Activated CD4-positive, alpha-beta memory T cell treated with anti-CD3 and anti-CD28 coated beads for 36 hours (primary cell): ENCODE results near the gene ACADVL. TPM values are rescaled to one million over a fixed set of nuclear protein-coding genes. Genes with fewer than 3 reads are reported as not detected.
A peak's percentile ranks its signal among the peaks of the same experiment; 100 is the strongest.
"Not testable (repeated sequence)": the region's sequence is repeated elsewhere in the genome, so short reads cannot be mapped to it uniquely, and the experiment has no call there.

Experiments used
- CTCF ChIA-PET: fragments of 350-600 bp; sonication (Branson Sonifier 250); formaldehyde crosslinking; loops from one replicate; lab custom pipeline; 2021; ENCODE audit warnings: antibody characterized with exemption, inconsistent platforms; lab: Charles Lee
- POLR2A ChIA-PET: fragments of 350-600 bp; sonication (Branson Sonifier 250); formaldehyde crosslinking; loops from one replicate; lab custom pipeline; 2021; ENCODE audit warnings: antibody characterized with exemption; lab: Charles Lee
- DNase-seq: peaks from one replicate; pipeline ENCODE4 v3.0.0-alpha.2; 2020
- H3K27ac Mint-ChIP-seq: one replicate; pipeline ENCODE4 v1.8.0; 2021; ENCODE audit warnings: mixed read lengths
- H3K27me3 Mint-ChIP-seq: one replicate; pipeline ENCODE4 v1.8.0; 2021; ENCODE audit warnings: mixed read lengths
- H3K36me3 Mint-ChIP-seq: one replicate; pipeline ENCODE4 v1.8.0; 2021; ENCODE audit warnings: mixed read lengths
- H3K4me1 Mint-ChIP-seq: one replicate; pipeline ENCODE4 v1.8.0; 2021; ENCODE audit warnings: low read depth, mixed read lengths
- H3K4me3 Mint-ChIP-seq: one replicate; pipeline ENCODE4 v1.8.0; 2021; ENCODE audit warnings: mild to moderate bottlenecking, mixed read lengths
- H3K9me3 Mint-ChIP-seq: one replicate; pipeline ENCODE4 v1.8.0; 2021; ENCODE audit warnings: mixed read lengths
- intact Hi-C: fragments of 100-400 bp; cut with micrococcal nuclease; formaldehyde crosslinking; loops from one replicate; pipeline ENCODE4 v1.15.1; 2023
- total RNA-seq, 2 experiments: library from RNA; stranded (reverse); gene quantifications; one replicate each; pipeline ENCODE4 v1.2.3, GENCODE V29; 2021

The ACADVL gene
- total RNA-seq, 2 experiments from 2014 or later: 332 to 340 TPM

DNA sequence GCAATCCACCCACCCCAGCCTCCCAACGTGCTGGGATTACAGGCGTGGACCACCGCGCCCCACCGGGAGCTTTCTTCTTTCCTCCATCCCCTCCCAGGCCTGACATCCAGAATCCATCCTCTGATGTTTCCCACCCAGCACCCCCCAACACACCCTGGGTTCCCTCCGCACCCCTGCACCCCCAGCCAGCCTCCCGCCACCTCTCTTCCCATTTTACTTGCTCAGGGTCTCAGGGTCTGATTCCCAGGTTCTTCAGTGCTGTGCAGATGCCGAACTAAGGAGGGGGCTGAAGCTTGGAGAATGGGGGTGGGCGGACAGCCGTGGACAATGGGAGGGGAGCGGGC, 40.8 kb upstream of the ACADVL start:
- intact Hi-C loops: no loop called here
- H3K36me3 Mint-ChIP-seq: no peaks in the 10 kb centered on the region
- H3K4me3 Mint-ChIP-seq: no peak overlapping the region
- H3K9me3 Mint-ChIP-seq: no peaks in the 10 kb centered on the region
- ChIA-PET CTCF (interaction anchor here (0.7 to 2.6 kb wide), 2 partner anchors 46 to 133 kb away, joined by 7 to 16 read pairs; no protein-coding TSS in a partner anchor), POLR2A (no interaction called here)
- H3K27ac Mint-ChIP-seq: no peak overlapping the region
- DNase-seq: no peak
- peaks cover 12% of the 10 kb centered on the region for H3K27me3 Mint-ChIP-seq
- H3K4me1 Mint-ChIP-seq: peaks cover 11% of the 10 kb centered on the region

DNA sequence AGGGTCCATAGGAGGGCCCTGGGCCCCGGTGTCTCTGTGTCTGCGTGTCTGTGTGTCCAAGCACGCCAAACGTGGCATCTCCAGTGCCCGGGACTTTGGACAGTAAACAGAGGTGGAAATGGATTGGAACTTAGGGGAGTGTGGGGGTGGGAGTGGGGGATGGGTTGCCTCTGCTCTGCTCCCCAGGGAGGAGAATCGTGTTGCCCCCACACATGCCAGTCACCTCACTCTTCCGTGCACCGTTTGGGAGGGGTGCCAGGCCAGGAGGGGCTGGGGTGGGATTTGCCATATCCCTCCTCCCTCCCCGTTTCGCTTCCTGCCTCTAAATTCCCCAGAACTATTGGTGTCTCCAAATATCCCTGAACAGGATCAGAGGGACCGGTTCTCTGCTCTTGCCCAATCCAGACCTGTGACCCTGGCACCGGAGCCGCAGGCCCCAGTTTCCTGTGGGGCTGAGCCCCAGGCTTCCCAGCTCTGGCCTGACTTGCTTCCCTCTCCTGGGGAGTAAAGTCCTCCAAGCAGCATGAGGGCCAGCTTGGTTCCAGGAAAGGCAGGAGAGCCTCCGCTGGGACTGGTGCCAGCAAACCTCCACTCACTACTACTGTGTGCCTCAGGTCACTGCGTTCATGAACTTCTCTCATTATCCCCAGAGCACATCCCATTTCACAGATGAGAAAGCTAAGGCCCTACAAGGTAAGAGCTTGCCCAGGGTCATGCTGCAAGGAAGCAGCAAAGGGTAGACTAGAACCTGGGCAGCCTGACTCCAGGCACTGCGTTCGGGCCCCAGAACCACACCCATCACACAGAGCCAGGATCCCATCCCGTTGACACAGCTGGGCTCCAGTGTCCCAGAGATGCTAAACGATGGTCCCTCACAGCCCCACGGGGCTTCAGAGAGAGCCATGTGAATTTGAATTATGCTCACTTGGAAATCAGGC, 40.2 kb upstream of the ACADVL start, which contains the start of gene ASGR1:
TSS of gene ASGR1 (minus strand) at position 54 of the 938 bp plus-strand sequence. CDS start 807 bp downstream, outside the sequence.
- CTCF ChIA-PET: no interaction called here
- H3K27ac Mint-ChIP-seq: no peak within 1 kb of the TSS
- POLR2A ChIA-PET: no interaction called here
- peaks cover 12% of the 10 kb centered on the region for H3K27me3 Mint-ChIP-seq
- no peak for DNase-seq
- intact Hi-C loops: no loop called here
- peaks cover 11% of the 10 kb centered on the region for H3K4me1 Mint-ChIP-seq
- H3K4me3 Mint-ChIP-seq: no peak within 1 kb of the TSS
- H3K9me3 Mint-ChIP-seq: no peaks in the 10 kb centered on the region
- H3K36me3 Mint-ChIP-seq: no peaks in the 10 kb centered on the region

- H3K36me3 Mint-ChIP-seq, H3K9me3 Mint-ChIP-seq, intact Hi-C loops, DNase-seq, POLR2A ChIA-PET, H3K4me3 Mint-ChIP-seq, H3K27ac Mint-ChIP-seq: not testable (repeated sequence)
- Mint-ChIP-seq H3K4me1 (peaks cover 11% of the 10 kb centered on the region), H3K27me3 (peaks cover 12% of the 10 kb centered on the region)
- CTCF ChIA-PET: interaction anchor here (1.0 kb wide), 1 partner anchor 130 kb away, joined by 3 read pairs; no protein-coding TSS in a partner anchor
These were observed 37.6 kb upstream of the ACADVL start for GRCh38 chr17:7182101-7182500.

- DNase-seq: no peak
- H3K4me3 Mint-ChIP-seq: no peak overlapping the region
- H3K27me3 Mint-ChIP-seq: no peaks in the 10 kb centered on the region
- intact Hi-C loops: no loop called here
- ChIA-PET CTCF (interaction anchor here (1.3 kb wide), 1 partner anchor 131 kb away, joined by 3 read pairs; no protein-coding TSS in a partner anchor), POLR2A (no interaction called here)
- no peaks in the 10 kb centered on the region for H3K9me3 Mint-ChIP-seq
- no peaks in the 10 kb centered on the region for H3K36me3 Mint-ChIP-seq
- H3K27ac Mint-ChIP-seq: no peak overlapping the region
- H3K4me1 Mint-ChIP-seq: no peaks in the 10 kb centered on the region
These were observed 36.2 kb upstream of the ACADVL start for GRCh38 chr17:7183433-7184090.

- Mint-ChIP-seq H3K27me3 (no peaks in the 10 kb centered on the region), H3K36me3 (no peaks in the 10 kb centered on the region), H3K27ac (no peak overlapping the region), H3K4me1 (no peaks in the 10 kb centered on the region), H3K9me3 (no peaks in the 10 kb centered on the region), H3K4me3 (no peak overlapping the region)
- CTCF ChIA-PET: interaction anchor here (0.6 to 1.3 kb wide), 2 partner anchors 132 to 181 kb away, joined by 3 read pairs; no protein-coding TSS in a partner anchor
- no peak for DNase-seq
- POLR2A ChIA-PET: no interaction called here
- intact Hi-C loops: no loop called here
These were observed 35.6 kb upstream of the ACADVL start for GRCh38 chr17:7184091-7184488.

- Mint-ChIP-seq H3K9me3 (no peaks in the 10 kb centered on the region), H3K4me3 (no peak overlapping the region), H3K27ac (no peak overlapping the region), H3K4me1 (no peaks in the 10 kb centered on the region), H3K36me3 (no peaks in the 10 kb centered on the region), H3K27me3 (no peaks in the 10 kb centered on the region)
- ChIA-PET CTCF (interaction anchor here (0.6 to 1.3 kb wide), 3 partner anchors 132 to 182 kb away, joined by 3 read pairs; no protein-coding TSS in a partner anchor), POLR2A (no interaction called here)
- DNase-seq: no peak
- intact Hi-C loops: no loop called here
These were observed 35.1 kb upstream of the ACADVL start for GRCh38 chr17:7184647-7185046.

DNA sequence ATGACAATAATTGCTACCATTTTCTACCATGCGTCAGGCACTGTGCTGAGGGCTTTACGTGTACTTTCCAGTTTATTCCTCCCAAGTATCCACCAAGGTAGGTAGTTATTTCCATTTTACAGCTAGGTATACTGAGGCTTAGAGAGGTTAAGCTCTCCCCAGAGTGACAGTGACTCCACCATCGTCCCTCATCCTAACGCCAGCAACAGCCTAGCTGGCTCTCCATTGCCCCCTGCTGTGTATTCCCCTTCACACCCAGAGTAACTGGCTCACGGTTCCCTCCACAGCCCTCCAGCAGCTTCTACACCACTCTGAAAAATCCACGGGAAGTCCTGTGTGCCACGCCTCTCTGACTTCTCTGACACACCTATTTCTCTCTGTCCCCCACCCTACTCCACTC, 33.5 kb upstream of the ACADVL start:
- Mint-ChIP-seq H3K36me3 (no peaks in the 10 kb centered on the region), H3K27ac (no peak overlapping the region), H3K27me3 (no peaks in the 10 kb centered on the region), H3K9me3 (no peaks in the 10 kb centered on the region), H3K4me1 (no peaks in the 10 kb centered on the region), H3K4me3 (no peak overlapping the region)
- intact Hi-C loops: no loop called here
- ChIA-PET CTCF (interaction anchor here (1.1 to 1.5 kb wide), 4 partner anchors 9 to 275 kb away, joined by 3 to 5 read pairs (median 3); no protein-coding TSS in a partner anchor), POLR2A (no interaction called here)
- DNase-seq: peak; percentile 27

DNA sequence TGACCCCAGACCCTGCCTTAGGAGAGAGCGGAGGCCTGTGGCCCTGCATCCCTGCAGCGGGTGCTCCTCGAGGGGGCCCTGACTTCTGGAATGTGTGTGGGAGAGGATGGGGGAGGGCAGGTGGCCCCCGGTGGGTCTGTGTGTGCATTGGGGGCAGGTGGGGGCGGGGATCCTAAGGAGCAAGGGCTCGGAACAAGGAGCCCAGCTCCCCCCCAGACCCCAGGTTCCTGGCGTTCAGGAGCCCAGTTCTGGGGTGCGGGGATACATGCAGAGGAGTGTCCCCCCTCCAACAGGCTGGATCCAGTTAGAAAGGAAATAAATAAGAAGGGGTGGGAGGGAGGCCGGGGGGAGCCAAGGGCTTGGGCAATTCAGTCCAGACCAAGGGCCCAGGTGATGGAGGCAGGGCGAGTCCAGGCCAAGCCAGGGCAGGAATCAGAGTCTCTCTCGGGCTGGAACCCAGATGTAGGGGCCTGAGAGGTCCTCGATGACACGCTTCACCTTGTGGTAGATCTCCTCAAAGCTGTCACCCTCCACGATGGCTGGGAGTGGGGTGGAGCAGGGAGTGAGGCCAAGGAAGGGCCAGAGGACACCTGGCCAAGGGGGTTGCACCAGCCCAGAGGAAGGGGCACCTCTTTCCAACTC, 29.3 kb upstream of the ACADVL start:
- intact Hi-C loops: no loop called here
- CTCF ChIA-PET: no interaction called here
- Mint-ChIP-seq H3K4me1 (no peaks in the 10 kb centered on the region), H3K36me3 (no peaks in the 10 kb centered on the region), H3K27ac (no peak overlapping the region), H3K4me3 (no peak overlapping the region), H3K9me3 (no peaks in the 10 kb centered on the region), H3K27me3 (no peaks in the 10 kb centered on the region)
- POLR2A ChIA-PET: no interaction called here
- DNase-seq: no peak

GRCh38 chr17:7191069-7191468, 28.7 kb upstream of the ACADVL start:
- H3K27me3 Mint-ChIP-seq: no peaks in the 10 kb centered on the region
- H3K36me3 Mint-ChIP-seq: no peaks in the 10 kb centered on the region
- no peaks in the 10 kb centered on the region for H3K4me1 Mint-ChIP-seq
- intact Hi-C loops: no loop called here
- POLR2A ChIA-PET: no interaction called here
- no peak for DNase-seq
- no peaks in the 10 kb centered on the region for H3K9me3 Mint-ChIP-seq
- no peak overlapping the region for H3K4me3 Mint-ChIP-seq
- H3K27ac Mint-ChIP-seq: no peak overlapping the region
- CTCF ChIA-PET: interaction anchor here (1.2 kb wide), 1 partner anchor 14 kb away, joined by 6 read pairs; no protein-coding TSS in a partner anchor

GRCh38 chr17:7191571-7192270, 28.0 kb upstream of the ACADVL start:
- no peaks in the 10 kb centered on the region for H3K27me3 Mint-ChIP-seq
- H3K4me3 Mint-ChIP-seq: no peak overlapping the region
- H3K36me3 Mint-ChIP-seq: no peaks in the 10 kb centered on the region
- ChIA-PET CTCF (interaction anchor here (1.2 kb wide), 1 partner anchor 15 kb away, joined by 6 read pairs; no protein-coding TSS in a partner anchor), POLR2A (no interaction called here)
- H3K4me1 Mint-ChIP-seq: no peaks in the 10 kb centered on the region
- peak; percentile 36 for DNase-seq
- intact Hi-C loops: no loop called here
- no peak overlapping the region for H3K27ac Mint-ChIP-seq
- no peaks in the 10 kb centered on the region for H3K9me3 Mint-ChIP-seq

DNA sequence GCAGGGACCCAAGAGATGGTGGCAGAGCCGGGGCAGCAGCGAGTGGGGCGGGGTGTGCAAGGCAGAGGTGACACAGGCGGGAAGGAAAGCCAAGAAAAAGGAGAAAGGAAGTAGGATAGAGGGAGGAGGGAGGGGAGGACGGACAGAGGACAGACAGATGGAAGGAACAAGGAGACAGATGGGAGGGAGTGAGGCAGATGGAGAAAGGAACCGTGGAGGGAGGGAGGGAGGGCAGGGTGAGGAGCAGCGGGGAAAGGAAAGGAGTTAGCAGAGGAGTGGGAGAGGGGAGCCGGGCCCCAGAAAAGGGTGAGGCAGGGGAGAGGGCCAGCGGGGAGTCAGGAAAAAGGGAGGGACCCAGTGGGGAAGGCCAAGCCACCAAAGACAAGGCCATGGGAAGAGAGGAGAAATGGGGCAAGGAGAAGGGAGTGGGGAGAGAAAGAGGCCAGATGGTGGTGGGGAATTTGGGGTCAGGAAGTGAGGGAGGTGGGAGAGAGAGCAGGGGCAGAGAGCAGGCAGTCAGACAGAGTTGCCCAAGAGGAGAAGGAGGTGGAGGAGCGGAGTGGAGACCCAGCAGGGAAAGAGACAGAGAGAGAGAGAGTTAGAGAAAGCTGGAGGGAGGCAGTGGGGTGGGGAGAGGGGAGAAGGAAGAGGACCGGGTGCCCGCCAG, 27.3 kb upstream of the ACADVL start:
- Mint-ChIP-seq H3K4me3 (no peak overlapping the region), H3K27ac (no peak overlapping the region), H3K9me3 (no peaks in the 10 kb centered on the region), H3K4me1 (no peaks in the 10 kb centered on the region), H3K27me3 (no peaks in the 10 kb centered on the region), H3K36me3 (no peaks in the 10 kb centered on the region)
- ChIA-PET POLR2A (no interaction called here), CTCF (no interaction called here)
- intact Hi-C loops: no loop called here
- DNase-seq: no peak
